Inflammatory macrophage (primary cell): ENCODE measurements around the gene CCDC28A.
A peak's percentile ranks its signal among the peaks of the same experiment; 100 is the strongest.

Source experiments
- DNase-seq, 2 donors: peaks; one replicate each; pipeline ENCODE4 v3.0.0-alpha.2; 2020 to 2022

CCDC28A gene

GRCh38 chr6:138796771-138797170 lies 23.2 kb downstream of the CCDC28A start:
- DNase-seq, result no peak

GRCh38 chr6:138797806-138798446 lies 24.4 kb downstream of the CCDC28A start:
- no peak for DNase-seq

- no peak for DNase-seq
Observed at GRCh38 chr6:138800377-138801150, 27.0 kb downstream of the CCDC28A start.

- DNase-seq, result no peak
Observed at GRCh38 chr6:138803331-138803730, 29.8 kb downstream of the CCDC28A start.

GRCh38 chr6:138803861-138804260 lies 30.3 kb downstream of the CCDC28A start:
- DNase-seq, result no peak

- DNase-seq, result peak; percentile 29 to 40
Observed at GRCh38 chr6:138805016-138805765, 31.6 kb downstream of the CCDC28A start.

- DNase-seq, result peak; percentile 8 to 14
Observed at GRCh38 chr6:138806889-138807288, 33.3 kb downstream of the CCDC28A start.

- no peak for DNase-seq
Observed at GRCh38 chr6:138809677-138810076, 36.1 kb downstream of the CCDC28A start.

- peak; percentile 64 to 83 for DNase-seq
Observed at GRCh38 chr6:138811866-138812265, 38.3 kb downstream of the CCDC28A start.

- no peak for DNase-seq
Observed at GRCh38 chr6:138814179-138814834, 40.7 kb downstream of the CCDC28A start.

- no peak for DNase-seq
Observed at GRCh38 chr6:138815221-138815620, 41.7 kb downstream of the CCDC28A start.

GRCh38 chr6:138815797-138816528 lies 42.4 kb downstream of the CCDC28A start:
- peak; percentile 39 to 66 for DNase-seq

GRCh38 chr6:138817799-138818198 lies 44.2 kb downstream of the CCDC28A start:
- no peak for DNase-seq

GRCh38 chr6:138818496-138819194 lies 45.1 kb downstream of the CCDC28A start:
- peak in 1 of 2 donors; percentile 4 for DNase-seq

GRCh38 chr6:138821519-138821918 lies 48.0 kb downstream of the CCDC28A start:
- no peak for DNase-seq

- DNase-seq, result no peak
Observed at GRCh38 chr6:138824482-138825144, 51.0 kb downstream of the CCDC28A start.

GRCh38 chr6:138830248-138830647 lies 56.7 kb downstream of the CCDC28A start:
- no peak for DNase-seq

GRCh38 chr6:138832182-138832581 lies 58.6 kb downstream of the CCDC28A start:
- no peak for DNase-seq

GRCh38 chr6:138833816-138834539 lies 60.4 kb downstream of the CCDC28A start:
- no peak for DNase-seq

GRCh38 chr6:138837246-138837645 lies 63.7 kb downstream of the CCDC28A start:
- DNase-seq, result no peak
